T-helper 1 cell treated with Interleukin-12 subunit alpha and Interleukin-12 subunit beta and Interleukin-4 antibody, amounts not matched to agents 30 ng/mL and 1 ng/mL, for 36 hours (primary cell): ENCODE data around the gene ZP1. TPM values are rescaled to one million over a fixed set of nuclear protein-coding genes. Genes with fewer than 3 reads are reported as not detected.

ENCODE experiments used
- intact Hi-C: fragments of 100-400 bp; cut with micrococcal nuclease; formaldehyde crosslinking; loops from one replicate; pipeline ENCODE4 v1.15.1; 2024
- total RNA-seq: library from RNA; stranded (reverse); gene quantifications from 2 replicates; pipeline ENCODE4 v1.2.3, GENCODE V29; 2022

Gene ZP1
- total RNA-seq, 1 donor from 2014 or later, result not detected

DNA sequence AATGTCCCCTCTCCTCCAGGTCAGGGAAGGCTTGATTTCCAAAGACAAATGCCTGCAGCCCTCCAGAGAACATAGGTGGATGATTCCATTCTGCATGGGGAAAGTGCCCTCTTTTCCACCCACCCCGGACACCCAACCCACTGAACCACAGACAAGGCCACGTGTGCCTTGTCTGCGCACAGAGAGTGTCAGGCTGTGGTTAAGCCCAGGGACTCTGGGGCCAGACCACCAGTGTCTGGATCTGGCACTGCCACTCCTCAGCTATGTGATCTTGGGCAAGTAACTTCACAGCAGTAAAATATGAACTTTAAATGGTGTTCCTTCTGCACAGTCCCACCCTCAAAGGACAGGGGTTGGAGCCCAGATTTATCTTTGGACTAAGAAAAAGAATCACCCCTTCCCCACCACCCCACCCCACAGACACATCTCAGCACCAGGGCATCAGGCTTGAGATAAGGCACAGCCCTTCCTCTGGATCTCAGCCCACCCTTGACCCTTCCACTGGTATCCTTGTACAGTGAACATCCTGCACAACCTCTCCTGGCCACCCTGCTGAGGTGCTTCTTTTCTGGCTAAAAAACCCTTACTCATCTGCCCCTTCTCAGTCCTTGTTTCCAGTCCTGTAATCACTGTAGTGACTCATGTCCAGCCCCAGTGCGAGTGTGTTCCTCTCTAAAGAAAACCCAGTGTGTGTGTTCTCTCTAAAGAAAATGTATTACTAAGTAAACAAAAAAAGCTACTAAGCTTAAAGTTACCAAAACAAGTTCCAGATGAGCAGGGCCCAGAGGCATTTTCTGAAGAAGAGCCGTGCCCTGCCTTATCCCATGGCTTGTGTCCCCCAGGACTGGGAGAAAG is 9.7 kb upstream of the ZP1 start:
- intact Hi-C loops, result no loop called here

DNA sequence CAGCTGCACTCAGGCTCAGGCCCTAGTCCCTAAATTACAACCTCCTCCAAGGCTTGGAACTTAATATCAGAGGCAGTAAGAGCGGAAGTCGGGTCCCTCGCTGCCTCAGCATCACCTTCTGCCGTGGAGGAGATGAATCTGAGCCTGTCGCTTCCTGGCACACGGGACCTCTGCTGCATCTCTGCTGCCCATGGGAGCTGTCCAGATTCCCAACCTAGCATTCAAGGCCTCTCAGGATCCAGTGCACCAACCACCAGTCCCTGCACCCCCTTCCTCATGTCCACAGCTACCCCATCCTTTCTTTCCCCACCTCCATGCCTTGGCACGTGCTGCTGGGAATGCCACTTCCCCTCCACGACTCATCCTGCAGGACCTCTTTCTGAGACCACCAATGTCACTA is 9.1 kb upstream of the ZP1 start:
- intact Hi-C loops, result no loop called here

GRCh38 chr11:60858731-60859464 is 8.4 kb upstream of the ZP1 start:
- intact Hi-C loops, result no loop called here

- intact Hi-C loops, result no loop called here
Observed at GRCh38 chr11:60859616-60860250, 7.6 kb upstream of the ZP1 start.

GRCh38 chr11:60860943-60861342 is 6.4 kb upstream of the ZP1 start:
- intact Hi-C loops, result no loop called here

DNA sequence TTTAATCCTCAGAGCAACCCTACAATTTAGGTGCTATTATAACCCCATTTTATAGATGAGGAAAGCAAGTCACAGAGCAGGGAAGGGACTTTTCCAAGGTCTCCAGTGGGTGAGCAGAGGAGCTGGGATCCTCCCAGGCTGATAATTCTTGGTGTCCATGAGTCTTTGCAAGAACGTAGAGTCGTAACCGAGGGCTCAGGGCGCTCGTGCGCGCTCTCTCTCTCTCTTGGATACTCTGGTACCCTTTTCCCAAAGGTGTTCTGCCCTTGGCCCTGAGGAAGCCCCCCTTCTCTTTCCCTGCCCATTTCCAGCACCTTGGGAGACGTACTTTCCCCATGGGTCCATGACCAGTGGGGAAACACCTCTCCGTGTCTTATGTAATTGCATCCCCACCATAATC is 5.2 kb upstream of the ZP1 start:
- intact Hi-C loops, result no loop called here

DNA sequence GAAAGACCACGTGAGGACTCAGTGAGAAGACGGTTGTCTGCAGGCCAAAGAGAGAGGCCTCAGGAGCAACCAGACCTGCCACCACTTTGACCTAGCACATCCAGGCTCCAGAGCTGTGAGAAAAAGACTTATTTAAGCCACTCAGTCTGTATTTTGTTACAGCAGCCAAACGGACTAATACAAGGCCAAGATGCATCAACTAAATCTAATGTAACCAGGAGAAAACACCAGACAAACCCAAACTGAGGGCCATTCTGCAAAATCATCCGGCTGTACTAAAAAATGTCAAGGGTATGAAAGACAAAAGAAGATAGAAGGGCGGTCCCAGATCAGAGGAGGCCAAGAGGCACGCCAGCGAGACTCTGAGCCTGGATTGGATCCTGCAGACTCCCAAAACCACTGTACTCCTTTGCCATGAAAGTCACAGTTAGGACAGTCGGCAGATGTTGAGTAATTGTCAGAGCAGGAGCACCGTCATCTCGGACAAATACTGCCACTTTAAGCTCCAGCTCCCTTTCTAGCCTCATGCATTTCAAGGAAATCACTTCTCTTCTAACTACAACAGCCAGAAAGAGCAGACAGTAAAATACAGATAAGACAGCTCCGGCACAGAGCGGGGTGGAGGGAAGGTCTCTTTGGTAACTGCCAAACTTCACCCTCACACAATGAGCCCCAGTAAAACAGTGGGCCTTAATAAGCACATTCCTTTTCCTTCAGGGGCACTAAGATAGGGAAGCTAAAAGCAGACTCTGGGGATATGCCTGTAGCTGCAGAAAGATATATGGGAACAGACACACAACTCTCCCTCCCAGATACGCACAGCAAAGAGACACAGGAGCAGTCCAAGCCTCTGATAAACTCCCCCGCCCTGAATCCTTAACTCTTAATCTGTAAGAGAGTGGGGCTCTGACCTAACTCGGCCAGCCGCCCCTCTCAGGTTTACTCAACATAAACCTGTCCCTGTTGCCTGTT is 3.5 kb upstream of the ZP1 start:
- intact Hi-C loops, result no loop called here

- intact Hi-C loops, result no loop called here
Observed at GRCh38 chr11:60864856-60865513, 2.4 kb upstream of the ZP1 start.

DNA sequence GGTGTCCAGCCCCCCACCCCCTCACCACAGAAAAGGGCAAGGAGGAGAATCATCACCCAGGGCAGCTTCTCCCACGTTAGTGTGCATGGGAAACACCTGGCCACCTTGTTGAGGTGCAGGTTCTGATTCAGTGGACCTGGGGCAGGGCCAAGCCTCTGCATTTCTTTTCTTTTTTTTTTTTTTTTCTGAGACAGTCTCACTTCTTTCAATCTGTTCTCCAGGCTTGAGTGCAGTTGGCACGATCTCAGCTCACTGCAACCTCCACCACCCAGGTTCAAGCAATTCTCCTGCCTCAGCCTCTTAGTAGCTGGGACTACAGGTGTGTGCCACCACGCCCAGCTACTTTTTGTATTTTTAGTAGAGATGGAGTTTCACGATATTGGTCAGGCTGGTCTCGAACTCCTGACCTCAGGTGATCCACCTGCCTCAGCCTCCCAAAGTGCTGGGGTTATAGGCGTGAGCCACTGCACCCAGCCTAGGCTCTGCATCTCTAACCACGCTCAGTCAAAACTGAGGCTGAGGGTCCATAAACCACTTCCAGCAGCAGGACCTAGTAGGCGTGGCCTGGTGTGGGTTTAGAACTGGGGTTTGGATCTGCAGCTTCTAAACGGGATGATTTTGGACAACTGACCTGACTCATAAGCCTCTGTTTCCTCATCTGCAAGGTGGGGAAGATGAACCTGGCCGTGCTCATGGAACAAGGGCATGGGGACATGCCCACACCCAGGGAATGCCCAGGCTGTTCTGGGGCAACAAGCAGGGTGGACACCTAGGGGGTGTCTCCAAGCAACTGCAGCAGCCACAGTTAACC is 734 bp downstream of the ZP1 start:
- intact Hi-C loops, result no loop called here

DNA sequence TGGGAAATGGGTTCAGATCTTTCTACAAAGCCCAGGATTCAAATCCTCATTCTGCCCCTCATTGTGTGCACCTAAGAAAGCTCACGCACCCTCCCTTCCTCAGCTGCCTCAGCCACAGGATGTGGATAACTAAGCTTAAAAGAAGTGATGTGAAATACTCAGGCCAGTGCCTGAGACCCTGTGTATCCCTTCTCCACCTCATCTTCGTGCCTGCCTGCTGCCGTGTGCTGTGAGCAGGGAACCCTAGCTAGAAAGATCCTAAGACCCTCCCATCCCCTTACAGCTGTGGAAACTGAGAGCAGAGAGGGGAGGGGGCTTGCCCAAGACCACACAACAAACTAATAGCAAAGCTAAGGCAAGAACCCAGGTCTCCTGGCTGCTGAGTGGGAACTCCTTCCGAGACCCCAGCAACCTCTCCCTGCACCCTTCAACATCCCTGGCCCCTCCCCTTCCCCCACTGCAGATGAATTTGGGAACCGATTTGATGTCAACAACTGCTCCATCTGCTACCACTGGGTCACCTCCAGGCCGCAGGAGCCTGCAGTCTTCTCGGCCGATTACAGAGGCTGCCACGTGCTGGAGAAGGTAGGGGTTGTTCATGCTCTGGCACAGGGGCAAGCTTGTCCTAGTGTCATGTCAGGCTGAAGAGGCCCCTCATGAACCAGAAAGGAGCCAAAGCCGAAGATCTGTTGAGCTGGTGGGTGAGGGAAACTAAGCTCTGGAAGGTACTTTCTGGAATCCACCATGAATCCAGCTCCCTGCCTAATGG is 1.5 kb downstream of the ZP1 start:
- intact Hi-C loops, result no loop called here

DNA sequence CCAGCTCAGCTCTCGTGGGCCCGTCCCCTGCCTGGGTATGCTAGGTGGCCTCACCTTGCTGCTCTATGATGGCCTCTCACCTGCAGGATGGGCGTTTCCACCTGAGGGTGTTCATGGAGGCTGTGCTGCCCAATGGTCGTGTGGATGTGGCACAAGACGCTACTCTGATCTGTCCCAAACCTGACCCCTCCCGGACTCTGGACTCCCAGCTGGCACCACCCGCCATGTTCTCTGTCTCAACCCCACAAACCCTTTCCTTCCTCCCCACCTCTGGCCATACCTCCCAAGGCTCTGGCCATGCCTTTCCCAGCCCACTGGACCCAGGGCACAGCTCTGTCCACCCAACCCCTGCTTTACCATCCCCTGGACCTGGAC is 2.1 kb downstream of the ZP1 start:
- intact Hi-C loops, result no loop called here

DNA sequence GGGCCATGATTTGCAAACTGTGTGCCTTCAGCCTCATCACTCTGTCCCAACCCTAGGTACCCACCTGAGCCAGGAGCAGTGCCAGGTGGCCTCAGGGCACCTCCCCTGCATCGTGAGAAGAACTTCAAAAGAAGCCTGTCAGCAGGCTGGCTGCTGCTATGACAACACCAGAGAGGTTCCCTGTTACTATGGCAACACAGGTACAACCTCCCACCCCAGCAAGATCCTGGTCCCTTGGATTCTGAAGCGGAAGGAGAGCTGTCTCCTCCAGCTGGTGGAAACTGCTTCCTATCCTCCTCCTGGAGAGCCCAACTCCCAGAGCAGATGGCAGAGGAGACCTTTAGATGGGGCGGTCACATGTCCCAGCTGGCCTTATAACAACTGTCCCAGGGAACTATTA is 2.9 kb downstream of the ZP1 start:
- intact Hi-C loops, result no loop called here

GRCh38 chr11:60870733-60871377 is 3.5 kb downstream of the ZP1 start:
- intact Hi-C loops, result no loop called here

DNA sequence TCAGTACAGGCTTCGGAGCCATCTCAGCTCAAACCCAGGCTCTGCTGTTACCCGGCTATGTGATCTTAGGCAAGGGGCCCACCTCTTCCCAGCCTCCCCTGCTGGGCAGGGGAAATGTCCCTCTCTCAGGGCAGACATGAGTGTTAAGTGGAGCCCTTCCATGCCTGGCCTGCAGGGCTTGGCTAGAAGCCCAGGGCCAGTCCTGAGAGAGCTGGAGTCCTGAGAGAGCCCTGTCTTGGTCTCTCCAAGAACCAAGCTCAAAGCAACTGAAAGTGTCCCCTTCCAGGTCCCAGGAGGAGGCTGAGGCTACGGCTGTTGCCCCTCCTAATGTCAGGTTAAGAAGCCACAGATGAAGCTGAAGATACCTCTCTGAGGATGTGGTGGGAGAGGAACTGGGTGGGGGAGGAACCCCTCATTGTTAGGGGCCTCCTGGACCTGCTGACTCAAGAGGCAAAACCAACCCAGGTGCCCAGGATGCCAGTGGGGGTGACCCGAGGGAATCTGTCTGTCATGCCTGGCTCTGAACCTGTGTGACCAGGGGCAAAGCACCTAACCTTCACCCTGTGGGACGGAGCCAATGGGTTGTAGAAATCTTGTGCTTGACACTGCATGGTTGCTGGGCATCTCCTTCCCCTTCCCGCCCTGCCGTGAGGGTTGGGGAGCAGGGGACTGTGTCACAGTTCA is 4.2 kb downstream of the ZP1 start:
- intact Hi-C loops, result no loop called here

DNA sequence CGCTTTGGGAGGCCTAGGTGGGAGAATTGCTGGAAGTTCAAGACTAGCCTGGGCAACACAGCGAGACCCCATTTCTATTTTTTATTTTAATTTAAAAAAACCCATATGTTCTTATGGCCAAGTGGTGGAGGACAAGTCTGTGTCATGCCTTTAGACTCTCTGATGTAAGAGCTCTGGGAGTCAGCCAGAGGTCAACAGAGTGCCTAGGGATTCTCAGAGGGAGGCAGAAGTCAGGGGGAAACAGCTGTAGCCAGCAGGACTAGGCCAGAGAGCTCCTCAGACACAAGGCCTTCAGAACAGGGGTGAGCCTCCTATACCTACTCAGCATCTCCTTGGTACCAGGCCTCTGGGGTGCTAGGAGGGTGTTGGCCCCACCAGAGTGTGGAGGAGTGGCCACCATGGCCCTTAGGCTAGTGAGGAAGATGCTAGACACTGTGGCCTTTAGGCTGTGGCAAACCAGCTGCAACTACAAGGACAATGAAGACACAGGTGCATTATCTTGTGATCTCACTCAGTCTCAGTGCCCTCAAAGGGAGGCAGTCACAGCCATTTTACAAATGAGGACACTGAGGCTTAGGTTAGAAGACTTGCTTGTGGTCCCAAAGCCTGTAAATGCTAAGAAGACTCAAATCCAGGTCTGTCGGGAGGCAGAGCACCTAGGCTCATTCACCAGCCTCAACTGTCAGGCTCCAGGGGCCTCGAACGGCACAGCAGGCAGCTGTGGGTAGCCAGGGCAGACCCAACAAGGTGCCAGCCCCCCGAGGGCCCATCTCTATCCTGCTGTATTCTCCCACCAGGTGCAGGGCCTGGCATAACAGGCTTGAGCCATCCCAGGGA is 5.0 kb downstream of the ZP1 start:
- intact Hi-C loops, result no loop called here

GRCh38 chr11:60872961-60873524 is 5.7 kb downstream of the ZP1 start:
- intact Hi-C loops, result no loop called here

DNA sequence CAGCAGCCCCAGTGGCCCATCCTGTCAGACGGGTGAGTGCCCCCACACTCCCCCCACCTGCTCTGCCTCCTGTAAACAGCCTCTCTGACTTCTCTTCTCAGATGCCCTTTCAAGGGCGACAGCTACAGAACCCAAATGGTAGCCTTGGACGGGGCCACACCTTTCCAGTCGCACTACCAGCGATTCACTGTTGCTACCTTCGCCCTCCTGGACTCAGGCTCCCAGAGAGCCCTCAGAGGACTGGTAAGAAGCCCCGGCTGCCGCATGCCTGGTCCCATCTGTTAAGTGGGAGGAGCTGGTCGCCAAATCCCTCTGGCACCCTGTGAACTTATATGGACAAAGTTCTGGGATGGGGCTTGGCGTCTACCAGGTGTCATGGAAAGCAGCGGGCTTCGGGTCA is 6.2 kb downstream of the ZP1 start:
- intact Hi-C loops, result no loop called here
